Measurements from ENCODE around the gene MICALL1.

- TF ChIP-seq CTCF (IDR thresholded peaks at IDR 0.05; ENCODE audit: low read depth, low read length, poor library complexity, severe bottlenecking): no peak
- no peak for TF ChIP-seq EZH2phosphoT487 (IDR thresholded peaks at IDR 0.05; ENCODE audit: borderline replicate concordance, low read length)
These were observed 80.3 kb downstream of the MICALL1 start for GRCh38 chr22:37986371-37986770.
